Gastroesophageal sphincter (tissue), 3 donors: Measurements from ENCODE around the gene DST.

Source experiments
- CTCF ChIP-seq, 4 experiments: fragments of 200-600 bp in 2 of 4; fragments of 450-650 bp in 2 of 4; sonication (generic) in 1 of 4; IDR thresholded peaks; one replicate each; pipeline ENCODE4 v1.5.1; 2017 to 2019; ENCODE audit warnings: antibody characterized with exemption in 4 of 4, mild to moderate bottlenecking in 2 of 4, moderate library complexity in 2 of 4
- POLR2A ChIP-seq, 2 donors: fragments of 450-650 bp; IDR thresholded peaks; one replicate each; pipeline ENCODE4 v1.6.1; 2017; ENCODE audit warnings: antibody characterized with exemption in 2 of 2, mild to moderate bottlenecking in 2 of 2, moderate library complexity in 1 of 2

GRCh38 chr6:56535626-56536025, 107.1 kb downstream of the DST start:
- TF ChIP-seq CTCF (IDR thresholded peaks at IDR 0.05), result no peak
- no peak for TF ChIP-seq POLR2A (IDR thresholded peaks at IDR 0.05)
